ENCODE data around the gene HOXD8. TPM values are rescaled to one million over a fixed set of nuclear protein-coding genes. Genes with fewer than 3 reads are reported as not detected.

Gene HOXD8
- total RNA-seq, 1 experiment from 2014 or later: not detected

GRCh38 chr2:176123411-176124109, 5.9 kb upstream of the HOXD8 start:
- Mint-ChIP-seq H3K27ac (ENCODE audit: low read depth, unreplicated experiment) (no peak overlapping the region), H3K4me3 (ENCODE audit: unreplicated experiment) (no peak overlapping the region), H3K27me3 (ENCODE audit: insufficient read depth, unreplicated experiment) (peaks cover 33% of the 10 kb centered on the region), H3K9me3 (ENCODE audit: unreplicated experiment) (no peaks in the 10 kb centered on the region), H3K4me1 (ENCODE audit: insufficient read depth, unreplicated experiment) (no peaks in the 10 kb centered on the region), H3K36me3 (ENCODE audit: insufficient read depth, unreplicated experiment) (no peaks in the 10 kb centered on the region)
- BruUV-seq (replicated peaks): no TSS peak
- intact Hi-C loops (cut with micrococcal nuclease): no loop called here
- TF ChIP-seq CTCF (IDR thresholded peaks at IDR 0.05; ENCODE audit: unreplicated experiment): no peak
- ChIA-PET POLR2A (no interaction called here), CTCF (interaction anchor here (0.6 to 1.1 kb wide), 5 partner anchors 13 to 1703 kb away, joined by 3 read pairs; no protein-coding TSS in a partner anchor)
- DNase-seq (ENCODE audit: unreplicated experiment): no peak

GRCh38 chr2:176124110-176124946, 5.2 kb upstream of the HOXD8 start:
- DNase-seq (ENCODE audit: unreplicated experiment): no peak
- Mint-ChIP-seq H3K27ac (ENCODE audit: low read depth, unreplicated experiment) (no peak overlapping the region), H3K4me3 (ENCODE audit: unreplicated experiment) (no peak overlapping the region), H3K9me3 (ENCODE audit: unreplicated experiment) (no peaks in the 10 kb centered on the region), H3K36me3 (ENCODE audit: insufficient read depth, unreplicated experiment) (no peaks in the 10 kb centered on the region), H3K4me1 (ENCODE audit: insufficient read depth, unreplicated experiment) (no peaks in the 10 kb centered on the region), H3K27me3 (ENCODE audit: insufficient read depth, unreplicated experiment) (peaks cover 26% of the 10 kb centered on the region)
- intact Hi-C loops (cut with micrococcal nuclease): no loop called here
- no peak for TF ChIP-seq CTCF (IDR thresholded peaks at IDR 0.05; ENCODE audit: unreplicated experiment)
- BruUV-seq (replicated peaks): no TSS peak
- POLR2A ChIA-PET: interaction anchor here (0.5 kb wide), 1 partner anchor 400 kb away, joined by 3 read pairs; no protein-coding TSS in a partner anchor
- CTCF ChIA-PET: interaction anchor here (0.6 to 4.4 kb wide), 6 partner anchors 343 to 1025 kb away, joined by 3 to 100 read pairs (median 3); no protein-coding TSS in a partner anchor

GRCh38 chr2:176124947-176125771, 4.3 kb upstream of the HOXD8 start:
- intact Hi-C loops (cut with micrococcal nuclease): loop anchor here (5.0 kb wide), 1 partner anchor 1037 kb away; no protein-coding TSS in a partner anchor
- no peak overlapping the region for H3K4me3 Mint-ChIP-seq (ENCODE audit: unreplicated experiment)
- peaks cover 18% of the 10 kb centered on the region for H3K27me3 Mint-ChIP-seq (ENCODE audit: insufficient read depth, unreplicated experiment)
- H3K36me3 Mint-ChIP-seq (ENCODE audit: insufficient read depth, unreplicated experiment): no peaks in the 10 kb centered on the region
- H3K4me1 Mint-ChIP-seq (ENCODE audit: insufficient read depth, unreplicated experiment): no peaks in the 10 kb centered on the region
- DNase-seq (ENCODE audit: unreplicated experiment): no peak
- BruUV-seq (replicated peaks): no TSS peak
- CTCF ChIA-PET: interaction anchor here (0.5 to 4.4 kb wide), 14 partner anchors 9 to 1036 kb away, joined by 3 to 100 read pairs (median 6); no protein-coding TSS in a partner anchor
- H3K27ac Mint-ChIP-seq (ENCODE audit: low read depth, unreplicated experiment): no peak overlapping the region
- H3K9me3 Mint-ChIP-seq (ENCODE audit: unreplicated experiment): no peaks in the 10 kb centered on the region
- TF ChIP-seq CTCF (IDR thresholded peaks at IDR 0.05; ENCODE audit: unreplicated experiment): no peak
- POLR2A ChIA-PET: interaction anchor here (0.5 to 0.6 kb wide), 3 partner anchors 195 to 1013 kb away, joined by 3 read pairs; no protein-coding TSS in a partner anchor

Data from MCF 10A (cell line).